Central memory CD4-positive, alpha-beta T cell (primary cell): ENCODE results near the gene E2F2.
A peak's percentile ranks its signal among the peaks of the same experiment; 100 is the strongest.

ENCODE experiments used
- DNase-seq: peaks from one replicate; pipeline ENCODE4 v3.0.0; 2022
- total RNA-seq, 3 experiments: gene quantifications; one replicate each; lab custom pipeline; 2026; lab: John Stamatoyannopoulos, UW

Gene E2F2, protein sequence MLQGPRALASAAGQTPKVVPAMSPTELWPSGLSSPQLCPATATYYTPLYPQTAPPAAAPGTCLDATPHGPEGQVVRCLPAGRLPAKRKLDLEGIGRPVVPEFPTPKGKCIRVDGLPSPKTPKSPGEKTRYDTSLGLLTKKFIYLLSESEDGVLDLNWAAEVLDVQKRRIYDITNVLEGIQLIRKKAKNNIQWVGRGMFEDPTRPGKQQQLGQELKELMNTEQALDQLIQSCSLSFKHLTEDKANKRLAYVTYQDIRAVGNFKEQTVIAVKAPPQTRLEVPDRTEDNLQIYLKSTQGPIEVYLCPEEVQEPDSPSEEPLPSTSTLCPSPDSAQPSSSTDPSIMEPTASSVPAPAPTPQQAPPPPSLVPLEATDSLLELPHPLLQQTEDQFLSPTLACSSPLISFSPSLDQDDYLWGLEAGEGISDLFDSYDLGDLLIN
- 0.60 to 14.5 (median 2.6) reads per million in 3 experiments for total RNA-seq

DNA sequence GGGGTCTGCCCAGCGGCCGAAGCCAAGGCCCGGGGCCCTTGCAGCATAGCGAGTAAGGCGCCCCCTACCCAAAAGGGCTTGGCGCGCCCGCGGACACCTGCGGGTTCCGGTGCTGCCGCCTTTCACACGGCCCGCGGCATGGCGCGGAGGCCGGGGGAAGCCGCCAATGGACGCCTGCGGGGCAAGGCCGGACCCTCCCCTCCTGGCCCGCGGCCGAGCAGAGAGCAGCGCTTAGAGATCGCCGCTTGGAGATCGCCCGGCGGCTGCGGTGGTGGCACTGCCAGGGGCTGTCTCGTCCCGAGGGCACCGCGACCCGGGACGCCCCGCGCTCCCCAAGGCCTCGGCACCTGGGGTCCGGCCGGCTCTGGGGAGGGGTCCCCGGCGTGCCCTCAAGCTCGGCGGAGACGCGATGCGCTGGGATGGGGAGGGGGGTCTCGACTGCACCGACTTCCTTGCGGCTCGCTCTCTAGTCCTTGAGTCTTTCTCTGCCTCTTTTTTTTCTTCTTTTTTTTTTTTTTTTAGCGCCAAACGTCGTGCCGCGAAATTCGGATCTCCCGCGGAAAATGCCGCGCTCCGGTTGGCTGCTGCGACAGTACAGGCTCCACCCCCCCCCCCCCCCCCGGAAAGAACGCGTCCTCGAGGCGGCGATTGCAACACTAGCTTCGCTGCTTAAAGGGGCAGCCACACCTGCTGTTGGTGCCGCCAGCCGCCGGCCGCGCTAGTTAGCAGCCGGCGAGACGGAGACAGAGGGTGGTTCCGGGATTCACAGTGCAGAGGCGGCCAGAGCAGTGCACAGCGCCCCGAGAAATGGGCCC lies at the start of gene E2F2:
TSS of gene E2F2 (minus strand) at position 487 of the 815 bp plus-strand sequence. CDS start at position 47, 440 bp downstream.
- peak; percentile 79 for DNase-seq

GRCh38 chr1:23578997-23579363 lies 47.9 kb upstream of the E2F2 start:
- no peak for DNase-seq

- DNase-seq, result no peak
Measured at GRCh38 chr1:23578311-23578996, 47.4 kb upstream of the E2F2 start.

- DNase-seq, result no peak
Measured at GRCh38 chr1:23577056-23578004, 46.3 kb upstream of the E2F2 start.

DNA sequence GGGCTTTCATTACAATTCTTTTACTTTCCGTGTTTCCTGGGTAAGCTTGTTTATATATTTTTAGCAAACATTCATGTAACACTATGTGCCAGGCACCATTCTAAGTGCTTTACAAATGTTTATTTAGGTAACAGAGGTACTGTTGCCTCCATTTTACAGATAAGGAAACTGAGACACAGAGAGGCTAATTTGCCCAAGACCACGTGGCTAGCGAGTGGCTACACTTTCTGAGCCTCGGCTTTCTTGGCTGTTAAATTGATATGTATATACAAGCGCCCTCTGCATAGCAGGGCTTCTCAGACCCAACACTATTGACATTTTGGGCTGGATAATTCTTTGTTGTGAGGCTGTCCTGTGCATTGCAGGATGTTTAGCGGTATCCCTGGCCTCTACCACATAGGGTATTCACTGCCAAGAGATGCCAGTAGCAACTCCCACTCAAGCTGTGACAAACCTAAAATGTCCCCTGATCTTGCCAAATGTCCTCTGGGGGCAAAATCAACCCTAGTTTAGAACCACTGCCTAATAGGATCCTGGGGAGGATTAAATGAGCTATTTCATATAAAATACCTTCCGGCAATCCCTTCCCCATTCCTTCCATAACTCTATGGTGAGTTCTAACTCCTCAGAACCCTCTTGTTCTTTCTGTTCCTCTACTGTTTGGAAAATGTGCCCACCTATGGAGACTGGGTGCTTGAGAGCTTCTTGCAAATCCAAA lies 45.5 kb upstream of the E2F2 start:
- DNase-seq, result no peak

GRCh38 chr1:23575226-23575810 lies 44.3 kb upstream of the E2F2 start:
- no peak for DNase-seq

GRCh38 chr1:23574265-23574754 lies 43.3 kb upstream of the E2F2 start:
- no peak for DNase-seq

DNA sequence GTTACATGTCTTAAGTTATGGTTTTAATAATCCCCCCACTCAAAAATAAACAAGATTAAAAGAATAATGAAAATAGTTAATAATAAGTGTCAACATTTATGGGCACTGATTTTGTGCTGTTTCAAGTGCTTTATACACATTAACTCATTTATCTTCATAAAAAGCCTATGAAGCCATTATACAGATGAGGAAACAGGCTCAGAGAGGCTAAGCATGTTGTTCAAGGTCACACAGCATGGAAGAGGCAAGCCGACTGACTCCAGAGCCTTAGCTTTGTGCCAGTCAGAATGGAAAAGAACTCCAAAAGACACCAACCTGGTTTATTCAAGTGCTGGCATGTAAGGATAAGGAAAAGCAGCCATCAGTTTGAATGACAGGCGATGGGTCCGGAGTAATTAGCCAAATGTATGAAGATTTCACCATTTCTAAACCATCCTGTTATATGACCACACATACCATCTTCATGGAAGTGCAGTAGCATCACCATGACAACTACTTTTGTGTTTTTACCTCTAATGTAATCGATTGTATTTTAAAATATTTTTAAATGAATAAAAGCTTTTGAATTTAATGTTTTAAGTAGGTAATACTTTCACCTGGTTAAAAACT lies 42.6 kb upstream of the E2F2 start:
- DNase-seq, result no peak

GRCh38 chr1:23571465-23571864 lies 40.4 kb upstream of the E2F2 start:
- DNase-seq, result no peak

- no peak for DNase-seq
Measured at GRCh38 chr1:23570001-23570691, 39.1 kb upstream of the E2F2 start.

GRCh38 chr1:23568608-23569383 lies 37.8 kb upstream of the E2F2 start:
- DNase-seq, result no peak

DNA sequence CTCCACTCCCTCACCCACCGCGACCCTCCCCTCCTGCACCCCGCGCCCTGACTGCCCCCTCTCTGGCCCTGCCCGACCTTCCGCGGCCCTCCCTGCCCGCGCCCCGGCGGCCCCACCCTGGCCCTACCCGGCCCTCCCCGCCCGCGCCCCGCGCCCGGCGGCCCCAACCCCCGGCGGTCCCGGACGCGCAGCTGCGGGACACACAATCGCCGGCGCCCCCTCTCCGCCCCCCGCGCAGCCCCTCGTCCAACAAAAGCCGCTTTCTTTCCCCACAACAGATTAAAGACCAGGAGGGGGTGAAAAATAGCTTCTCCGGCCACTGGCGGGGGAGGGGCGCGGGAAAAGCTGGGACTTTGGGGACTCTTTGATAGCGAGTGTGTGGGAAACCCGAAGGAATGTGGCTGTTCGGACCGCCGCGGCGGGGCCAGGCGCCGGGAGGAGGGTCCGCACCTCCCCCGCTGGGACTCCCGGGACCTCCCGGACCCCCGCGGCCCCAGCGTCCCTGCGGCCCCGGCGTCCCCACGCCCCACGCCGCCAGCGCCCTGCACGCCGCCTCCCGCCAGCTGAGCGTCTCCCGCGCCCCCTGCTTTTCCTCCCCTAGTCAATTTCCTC lies 37.1 kb upstream of the E2F2 start:
- no peak for DNase-seq

- no peak for DNase-seq
Measured at GRCh38 chr1:23567629-23567995, 36.6 kb upstream of the E2F2 start.

DNA sequence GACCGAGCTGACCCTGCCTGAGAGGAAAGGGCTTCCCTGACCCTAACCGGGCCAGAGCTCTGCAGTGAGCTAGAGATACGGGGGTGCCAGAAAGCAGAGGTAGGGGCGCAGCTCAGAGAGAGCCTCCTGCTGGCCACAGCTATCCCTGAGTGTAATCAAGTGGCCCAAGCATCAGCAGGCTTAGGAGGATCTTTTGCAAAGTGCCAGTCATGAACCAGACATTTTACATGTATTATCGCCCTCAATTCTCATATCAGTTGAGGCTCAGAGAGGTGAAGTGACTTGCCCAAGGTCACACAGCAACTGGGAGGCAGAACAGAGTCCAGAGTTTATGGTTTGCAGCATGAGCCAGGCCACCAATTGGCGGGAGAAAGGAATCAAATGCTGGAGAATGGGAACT lies 35.3 kb upstream of the E2F2 start:
- DNase-seq, result no peak

DNA sequence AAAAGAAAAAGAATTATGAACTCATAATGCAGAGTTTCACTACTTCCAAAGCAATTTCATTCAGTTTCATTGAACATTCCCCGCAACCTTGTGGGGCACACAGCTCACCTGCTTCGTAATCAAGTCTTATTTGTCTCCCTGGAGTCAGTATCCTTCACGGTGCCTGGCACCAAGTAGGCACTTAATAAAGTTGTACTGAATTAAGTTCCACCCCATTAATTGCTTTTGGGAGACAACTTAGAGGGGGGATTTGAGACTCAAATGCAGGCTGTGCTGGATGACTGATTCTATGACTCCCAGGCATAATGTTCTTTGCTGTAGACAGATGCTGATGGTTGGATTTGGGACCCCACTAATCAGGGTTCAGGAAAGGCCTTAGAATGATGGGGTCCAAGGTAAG lies 34.7 kb upstream of the E2F2 start:
- no peak for DNase-seq

DNA sequence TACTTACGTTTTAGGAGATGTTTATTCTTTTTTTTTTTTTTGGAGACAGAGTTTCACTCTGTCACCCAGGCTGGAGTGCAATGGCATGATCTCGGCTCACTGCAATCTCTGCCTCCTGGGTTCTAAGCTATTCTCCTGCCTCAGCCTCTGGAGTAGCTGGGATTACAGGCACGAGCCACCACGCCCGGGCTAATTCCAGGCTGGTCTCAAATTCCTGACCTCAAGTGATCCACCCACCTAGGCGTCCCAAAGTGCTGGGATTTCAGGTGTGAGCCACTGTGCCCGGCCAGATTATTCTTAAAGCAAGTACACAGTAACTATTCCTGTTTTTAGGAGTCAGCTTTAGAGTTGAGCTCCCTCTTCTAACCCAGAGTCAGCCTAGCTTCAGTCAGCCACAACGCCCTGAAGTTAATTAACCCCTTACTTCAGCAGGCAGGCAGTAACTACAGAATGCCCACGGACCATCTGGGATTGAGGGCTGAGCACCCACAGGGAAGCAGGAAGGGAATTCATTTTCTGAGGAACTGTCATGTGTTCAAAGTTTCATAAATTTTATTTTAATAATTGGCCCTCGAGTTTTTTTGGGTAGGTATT lies 33.6 kb upstream of the E2F2 start:
- DNase-seq, result no peak

DNA sequence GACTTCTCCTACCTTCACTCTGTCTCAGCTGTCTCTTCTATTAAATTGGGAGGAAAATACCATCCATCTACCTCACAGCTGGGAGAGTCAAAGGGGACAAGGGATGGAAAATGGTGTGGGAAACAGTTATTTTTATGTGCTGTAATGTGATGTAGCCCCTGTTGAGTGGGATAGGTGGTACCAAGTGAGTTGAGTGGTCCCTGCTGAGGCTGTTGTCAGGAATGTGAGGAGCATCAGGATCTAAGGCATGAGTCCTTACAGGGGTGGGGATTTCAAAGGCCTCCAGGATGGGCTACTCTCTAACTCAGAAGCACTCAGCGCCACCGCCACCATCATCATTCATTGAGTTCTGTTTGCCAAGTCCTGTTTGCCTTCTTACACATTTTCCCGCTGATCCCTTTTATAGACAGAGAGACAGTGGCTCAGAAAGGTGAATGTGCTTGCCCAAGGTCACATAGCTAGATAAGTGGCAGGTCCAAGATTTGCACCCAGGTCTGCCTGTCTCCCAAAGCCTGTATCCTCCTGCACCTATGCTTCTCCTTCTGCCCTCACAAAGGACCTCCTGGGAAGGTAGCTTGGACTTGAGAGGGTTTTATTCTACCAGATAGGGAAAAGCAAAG lies 32.8 kb upstream of the E2F2 start:
- DNase-seq, result no peak

DNA sequence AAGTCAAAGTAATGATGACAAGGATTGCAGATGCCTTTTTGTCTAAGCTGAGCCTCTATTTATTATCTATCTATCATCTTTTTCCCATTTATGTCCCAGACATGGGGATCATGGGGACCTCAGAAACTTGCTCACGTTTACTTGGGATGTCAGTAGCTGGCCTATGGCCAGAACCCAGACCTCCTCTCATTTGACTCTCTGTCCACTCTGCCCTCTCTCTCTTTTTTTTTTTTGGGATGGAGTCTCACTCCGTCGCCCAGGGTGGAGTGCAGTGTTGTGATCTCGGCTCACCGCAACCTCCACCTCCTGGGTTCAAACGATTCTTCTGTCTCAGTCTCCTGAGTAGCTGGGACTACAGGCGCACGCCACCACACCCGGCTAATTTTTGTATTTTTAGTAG lies 32.0 kb upstream of the E2F2 start:
- DNase-seq, result no peak
